C4-2B (cell line): ENCODE results near the gene YARS1.

Source experiments
- CTCF ChIP-seq: fragments of 450-650 bp; conservative IDR thresholded peaks from 2 replicates; pipeline ENCODE4 v1.5.1; 2017; ENCODE audit warnings: mild to moderate bottlenecking
- ZFX ChIP-seq: fragments of 450-650 bp; IDR thresholded peaks from 2 replicates; pipeline ENCODE4 v1.6.1; 2017

DNA sequence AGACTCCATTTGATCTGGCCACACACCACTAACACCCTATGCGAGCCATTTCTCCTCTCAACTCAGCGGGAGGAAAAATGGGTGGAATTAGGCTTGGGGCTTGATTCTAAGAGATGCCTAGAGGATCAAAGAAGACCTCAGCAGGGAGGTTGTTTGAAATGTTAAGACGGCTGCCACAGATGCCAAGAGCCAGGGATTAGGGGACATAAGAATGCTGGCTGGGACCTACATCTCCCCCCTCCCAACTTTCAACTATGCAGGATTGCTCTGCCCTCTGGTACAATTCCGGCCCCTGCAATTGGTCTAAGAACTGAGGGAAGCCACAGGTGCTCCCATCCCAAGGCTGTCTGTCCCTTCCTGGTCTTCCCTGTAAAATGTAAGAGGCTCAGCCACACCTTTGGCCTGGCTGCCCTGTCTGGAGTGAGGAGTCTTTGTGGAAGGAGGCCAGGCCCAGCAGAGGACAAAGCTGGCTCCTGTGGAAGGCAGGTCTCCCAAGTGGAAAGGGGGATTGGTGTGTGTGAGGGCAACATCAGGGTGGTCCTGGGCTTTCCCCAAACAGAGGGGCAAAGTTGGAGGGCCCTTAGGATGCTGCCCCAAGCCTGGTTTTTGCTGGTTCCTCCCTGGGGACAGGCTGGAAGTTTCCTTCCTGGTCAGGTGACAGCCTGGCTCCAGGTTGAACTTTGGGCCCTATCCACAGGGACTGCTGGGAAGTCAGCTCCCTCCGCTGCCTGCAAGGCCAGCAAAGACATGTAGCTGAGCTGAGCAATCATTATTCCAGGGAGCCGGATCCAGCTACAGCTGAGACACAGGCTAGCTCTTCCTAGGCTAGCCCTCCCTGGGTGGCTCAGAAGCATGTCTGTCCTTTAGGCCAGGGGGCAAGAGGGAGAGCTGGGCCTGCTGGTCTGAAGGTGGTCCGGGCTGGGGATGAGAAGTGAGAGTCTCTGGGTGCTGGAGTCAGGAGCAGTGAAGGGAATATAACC lies 80.1 kb downstream of the YARS1 start:
- TF ChIP-seq CTCF (no peak), ZFX (peak; percentile 34; the same call in 1 of the 2 replicates)
